Limb (tissue), 2 donors: ENCODE data around the gene CELSR2.

Experiments
- DNase-seq, 2 donors: peaks; one replicate each; pipeline ENCODE4 v3.0.0-alpha.2; 2016; ENCODE audit errors: extremely low spot score in 2 of 2

CELSR2 gene

GRCh38 chr1:109263597-109264378 is 14.4 kb downstream of the CELSR2 start:
- DNase-seq, result peak; percentile 55 to 84

- DNase-seq, result no peak
These were observed 15.0 kb downstream of the CELSR2 start for GRCh38 chr1:109264379-109264755.

GRCh38 chr1:109265016-109265415 is 15.7 kb downstream of the CELSR2 start:
- DNase-seq, result no peak

GRCh38 chr1:109265741-109266330 is 16.5 kb downstream of the CELSR2 start:
- no peak for DNase-seq

GRCh38 chr1:109266965-109267364 is 17.6 kb downstream of the CELSR2 start:
- peak in 1 of 2 donors; percentile 26 for DNase-seq

- DNase-seq, result peak in 1 of 2 donors; percentile 26
These were observed 18.5 kb downstream of the CELSR2 start for GRCh38 chr1:109267743-109268300.

GRCh38 chr1:109268431-109269211 is 19.3 kb downstream of the CELSR2 start:
- peak in 1 of 2 donors; percentile 23 for DNase-seq

- no peak for DNase-seq
These were observed 20.1 kb downstream of the CELSR2 start for GRCh38 chr1:109269212-109269980.

GRCh38 chr1:109269981-109270622 is 20.8 kb downstream of the CELSR2 start:
- DNase-seq, result peak in 1 of 2 donors; percentile 21

GRCh38 chr1:109270623-109271317 is 21.4 kb downstream of the CELSR2 start:
- DNase-seq, result peak in 1 of 2 donors; percentile 22

GRCh38 chr1:109271458-109271857 is 22.1 kb downstream of the CELSR2 start:
- no peak for DNase-seq

- peak in 1 of 2 donors; percentile 40 for DNase-seq
These were observed 22.9 kb downstream of the CELSR2 start for GRCh38 chr1:109272021-109272799.

GRCh38 chr1:109272831-109273547 is 23.6 kb downstream of the CELSR2 start:
- DNase-seq, result peak in 1 of 2 donors; percentile 31

- peak in 1 of 2 donors; percentile 30 for DNase-seq
These were observed 24.4 kb downstream of the CELSR2 start for GRCh38 chr1:109273570-109274288.

GRCh38 chr1:109274533-109275476 is 25.5 kb downstream of the CELSR2 start:
- peak in 1 of 2 donors; percentile 44 for DNase-seq

- peak in 1 of 2 donors; percentile 24 for DNase-seq
These were observed 26.5 kb downstream of the CELSR2 start for GRCh38 chr1:109275706-109276345.
